Measurements from ENCODE around the gene VSNL1. TPM values are rescaled to one million over a fixed set of nuclear protein-coding genes. Genes with fewer than 3 reads are reported as not detected.

The VSNL1 gene
- total RNA-seq, 1 experiment from 2014 or later: 68.6 TPM

GRCh38 chr2:17652681-17653394 is 112.3 kb downstream of the VSNL1 start:
- in situ Hi-C loops (cut with HindIII; ENCODE audit: low pct_unique_long_range_greater_than_20kb, low sequenced_read_pairs): no loop called here
- DNase-seq (ENCODE audit: low read depth): no peak

GRCh38 chr2:17657759-17658158 is 117.3 kb downstream of the VSNL1 start:
- in situ Hi-C loops (cut with HindIII; ENCODE audit: low pct_unique_long_range_greater_than_20kb, low sequenced_read_pairs): no loop called here
- no peak for DNase-seq (ENCODE audit: low read depth)

- DNase-seq (ENCODE audit: low read depth): no peak
- in situ Hi-C loops (cut with HindIII; ENCODE audit: low pct_unique_long_range_greater_than_20kb, low sequenced_read_pairs): no loop called here
These were observed 117.9 kb downstream of the VSNL1 start for GRCh38 chr2:17658251-17658843.

GRCh38 chr2:17660219-17660618 is 119.7 kb downstream of the VSNL1 start:
- DNase-seq (ENCODE audit: low read depth): no peak
- in situ Hi-C loops (cut with HindIII; ENCODE audit: low pct_unique_long_range_greater_than_20kb, low sequenced_read_pairs): no loop called here

- in situ Hi-C loops (cut with HindIII; ENCODE audit: low pct_unique_long_range_greater_than_20kb, low sequenced_read_pairs): no loop called here
- no peak for DNase-seq (ENCODE audit: low read depth)
These were observed 121.0 kb downstream of the VSNL1 start for GRCh38 chr2:17661460-17661859.

- DNase-seq (ENCODE audit: low read depth): no peak
- in situ Hi-C loops (cut with HindIII; ENCODE audit: low pct_unique_long_range_greater_than_20kb, low sequenced_read_pairs): no loop called here
These were observed 122.2 kb downstream of the VSNL1 start for GRCh38 chr2:17662723-17663122.

- in situ Hi-C loops (cut with HindIII; ENCODE audit: low pct_unique_long_range_greater_than_20kb, low sequenced_read_pairs): no loop called here
- no peak for DNase-seq (ENCODE audit: low read depth)
These were observed 124.0 kb downstream of the VSNL1 start for GRCh38 chr2:17664534-17664933.

GRCh38 chr2:17667898-17668297 is 127.4 kb downstream of the VSNL1 start:
- in situ Hi-C loops (cut with HindIII; ENCODE audit: low pct_unique_long_range_greater_than_20kb, low sequenced_read_pairs): no loop called here
- DNase-seq (ENCODE audit: low read depth): no peak

GRCh38 chr2:17672583-17673317 is 132.3 kb downstream of the VSNL1 start:
- DNase-seq (ENCODE audit: low read depth): no peak
- in situ Hi-C loops (cut with HindIII; ENCODE audit: low pct_unique_long_range_greater_than_20kb, low sequenced_read_pairs): no loop called here

- in situ Hi-C loops (cut with HindIII; ENCODE audit: low pct_unique_long_range_greater_than_20kb, low sequenced_read_pairs): no loop called here
- no peak for DNase-seq (ENCODE audit: low read depth)
These were observed 134.3 kb downstream of the VSNL1 start for GRCh38 chr2:17674817-17675216.

GRCh38 chr2:17680119-17680518 is 139.6 kb downstream of the VSNL1 start:
- in situ Hi-C loops (cut with HindIII; ENCODE audit: low pct_unique_long_range_greater_than_20kb, low sequenced_read_pairs): no loop called here
- DNase-seq (ENCODE audit: low read depth): no peak

GRCh38 chr2:17682098-17682857 is 141.8 kb downstream of the VSNL1 start:
- no peak for DNase-seq (ENCODE audit: low read depth)
- in situ Hi-C loops (cut with HindIII; ENCODE audit: low pct_unique_long_range_greater_than_20kb, low sequenced_read_pairs): no loop called here

GRCh38 chr2:17683981-17684380 is 143.5 kb downstream of the VSNL1 start:
- in situ Hi-C loops (cut with HindIII; ENCODE audit: low pct_unique_long_range_greater_than_20kb, low sequenced_read_pairs): no loop called here
- no peak for DNase-seq (ENCODE audit: low read depth)

- in situ Hi-C loops (cut with HindIII; ENCODE audit: low pct_unique_long_range_greater_than_20kb, low sequenced_read_pairs): no loop called here
- no peak for DNase-seq (ENCODE audit: low read depth)
These were observed 148.1 kb downstream of the VSNL1 start for GRCh38 chr2:17688600-17688999.

GRCh38 chr2:17689010-17689409 is 148.5 kb downstream of the VSNL1 start:
- in situ Hi-C loops (cut with HindIII; ENCODE audit: low pct_unique_long_range_greater_than_20kb, low sequenced_read_pairs): no loop called here
- DNase-seq (ENCODE audit: low read depth): no peak

GRCh38 chr2:17690776-17691175 is 150.3 kb downstream of the VSNL1 start:
- no peak for DNase-seq (ENCODE audit: low read depth)
- in situ Hi-C loops (cut with HindIII; ENCODE audit: low pct_unique_long_range_greater_than_20kb, low sequenced_read_pairs): no loop called here
